Panc1 (cell line): ENCODE measurements around the gene R3HDM2. TPM values are rescaled to one million over a fixed set of nuclear protein-coding genes. Genes with fewer than 3 reads are reported as not detected.

ENCODE experiments used
- ATAC-seq: fragments of 200-7000 bp; cut with Tn5 transposase; 2 replicates; pipeline ENCODE4 v1.9.1; 2020; ENCODE audit warnings: mild to moderate bottlenecking, moderate library complexity
- BruUV-seq: library from RNA; stranded (reverse); fragments of 400-500 nt; replicated peaks from 2 replicates; lab custom pipeline; 2021; lab: Mats Ljungman, UMichigan
- CTCF ChIA-PET: fragments of 300-600 bp; sonication (Branson Sonifier 250); formaldehyde crosslinking; loops from one replicate; lab custom pipeline; 2022; ENCODE audit warnings: antibody characterized with exemption; lab: Charles Lee
- POLR2A ChIA-PET: fragments of 300-600 bp; sonication (Branson Sonifier 250); formaldehyde crosslinking; loops from one replicate; lab custom pipeline; 2022; ENCODE audit warnings: antibody characterized with exemption; lab: Charles Lee
- DNase-seq: peaks from one replicate; pipeline ENCODE4 v3.0.0-alpha.2; 2010; ENCODE audit warnings: low read depth, low spot score
- H3K27ac ChIP-seq: 2 replicates; pipeline ENCODE4 v1.5.1; 2011; ENCODE audit warnings: mild to moderate bottlenecking, low read length, inconsistent platforms
- H3K27me3 ChIP-seq: fragments of 200-500 bp; sonication (Bioruptor generic); 2 replicates; pipeline ENCODE4 v1.6.0; 2014; ENCODE audit warnings: low read length, inconsistent platforms; ENCODE audit not compliant: control insufficient read depth, insufficient read depth
- H3K36me3 ChIP-seq: fragments of 200-500 bp; sonication (Bioruptor generic); 2 replicates; pipeline ENCODE4 v1.5.1; 2014; ENCODE audit warnings: inconsistent platforms, mild to moderate bottlenecking, low read length, moderate library complexity; ENCODE audit not compliant: control insufficient read depth, insufficient read depth
- H3K4me1 ChIP-seq: 2 replicates; pipeline ENCODE4 v1.5.1; 2011; ENCODE audit warnings: inconsistent platforms, mild to moderate bottlenecking, low read length, moderate library complexity; ENCODE audit not compliant: control insufficient read depth, insufficient read depth
- H3K4me3 ChIP-seq, 2 experiments: 2 replicates each; pipeline ENCODE4 v1.5.1; 2011 to 2012; ENCODE audit warnings: low read depth in 2 of 2, low read length in 2 of 2, mild to moderate bottlenecking in 2 of 2, inconsistent platforms in 1 of 2, moderate library complexity in 1 of 2
- H3K9me3 ChIP-seq: fragments of 200-500 bp; sonication (Bioruptor generic); 2 replicates; pipeline ENCODE4 v1.5.1; 2014; ENCODE audit warnings: low read depth, mild to moderate bottlenecking, inconsistent platforms, low read length, moderate library complexity; ENCODE audit not compliant: control insufficient read depth, insufficient read depth
- CTCF ChIP-seq: fragments of 450-650 bp; IDR thresholded peaks from 2 replicates; pipeline ENCODE4 v1.5.1; 2017; ENCODE audit warnings: mild to moderate bottlenecking
- POLR2AphosphoS5 ChIP-seq: IDR thresholded peaks from 2 replicates; pipeline ENCODE4 v1.6.1; 2012; ENCODE audit warnings: mild to moderate bottlenecking, low read depth, low read length, moderate library complexity
- REST ChIP-seq, 2 experiments: IDR thresholded peaks; 2 replicates each; pipeline ENCODE4 v1.6.1; 2011 to 2012; ENCODE audit warnings: low read depth in 2 of 2, control low read depth in 1 of 2, low read length in 1 of 2, mild to moderate bottlenecking in 1 of 2, moderate library complexity in 1 of 2; ENCODE audit not compliant: insufficient read depth in 1 of 2
- SIN3A ChIP-seq: IDR thresholded peaks from 2 replicates; pipeline ENCODE4 v1.6.1; 2012; ENCODE audit warnings: low read depth, mild to moderate bottlenecking, low read length, moderate library complexity, borderline replicate concordance; ENCODE audit not compliant: insufficient read depth
- TCF7L2 ChIP-seq: IDR thresholded peaks from 2 replicates; pipeline ENCODE4 v1.6.1; 2011; ENCODE audit warnings: mild to moderate bottlenecking, low read depth, low read length, inconsistent platforms
- in situ Hi-C: cut with HindIII; loops from 2 replicates; pipeline ENCODE4 v1.10.0; 2016; ENCODE audit warnings: low sequenced_read_pairs, low pct_unique_long_range_greater_than_20kb
- intact Hi-C: fragments of 100-400 bp; cut with micrococcal nuclease; formaldehyde crosslinking; loops from one replicate; pipeline ENCODE4 v1.10.0; 2022; ENCODE audit not compliant: unreplicated experiment
- total RNA-seq: library from RNA; stranded (reverse); gene quantifications from one replicate; pipeline ENCODE4 v1.2.1, GENCODE V29; 2021; ENCODE audit not compliant: unreplicated experiment

The R3HDM2 gene
- total RNA-seq, 1 experiment from 2014 or later = 56.5 TPM

- H3K27ac ChIP-seq = no peak overlapping the region
- ATAC-seq (no peak), DNase-seq (no peak)
- no peak for TF ChIP-seq REST (IDR thresholded peaks at IDR 0.05; ENCODE audit: insufficient read depth in 1 of 2, low read depth in 2 of 2, low read length in 1 of 2)
- H3K27me3 ChIP-seq = no peaks in the 10 kb centered on the region
- H3K4me3 ChIP-seq = no peak overlapping the region
- in situ Hi-C loops = no loop called here
- no peaks in the 10 kb centered on the region for H3K36me3 ChIP-seq
- peaks cover 6% of the 10 kb centered on the region for H3K4me1 ChIP-seq
- no peaks in the 10 kb centered on the region for H3K9me3 ChIP-seq
- ChIA-PET POLR2A (interaction anchor here (0.6 to 0.7 kb wide), 2 partner anchors 23 to 581 kb away, joined by 5 to 8 read pairs; no protein-coding TSS in a partner anchor), CTCF (interaction anchor here (1.6 kb wide), 1 partner anchor 19 kb away, joined by 4 read pairs; no protein-coding TSS in a partner anchor)
- intact Hi-C loops = no loop called here
- BruUV-seq = no TSS peak
Observed at GRCh38 chr12:57433370-57433769, 2.5 kb upstream of the R3HDM2 start.

GRCh38 chr12:57431654-57432188 is 878 bp upstream of the R3HDM2 start:
- ChIA-PET POLR2A (interaction anchor here (0.7 to 0.8 kb wide), 3 partner anchors 9 to 1449 kb away, joined by 5 to 15 read pairs (median 9); no protein-coding TSS in a partner anchor), CTCF (interaction anchor here (1.6 kb wide), 1 partner anchor 21 kb away, joined by 4 read pairs; no protein-coding TSS in a partner anchor)
- in situ Hi-C loops = no loop called here
- H3K4me3 ChIP-seq = peak overlapping the region; percentile 60 to 62; a peak in 3 of 4 replicates
- no peaks in the 10 kb centered on the region for H3K27me3 ChIP-seq
- DNase-seq (no peak), ATAC-seq (no peak)
- no peaks in the 10 kb centered on the region for H3K9me3 ChIP-seq
- H3K27ac ChIP-seq = peak overlapping the region; percentile 98
- TF ChIP-seq REST (IDR thresholded peaks at IDR 0.05; ENCODE audit: insufficient read depth in 1 of 2, low read depth in 2 of 2, low read length in 1 of 2) (no peak), POLR2AphosphoS5 (no peak), SIN3A (no peak), TCF7L2 (no peak), CTCF (no peak)
- H3K4me1 ChIP-seq = peaks cover 6% of the 10 kb centered on the region
- BruUV-seq = no TSS peak
- intact Hi-C loops = no loop called here
- H3K36me3 ChIP-seq = no peaks in the 10 kb centered on the region
